ENCODE results near the gene CAD. TPM values are rescaled to one million over a fixed set of nuclear protein-coding genes. Genes with fewer than 3 reads are reported as not detected.
A peak's percentile ranks its signal among the peaks of the same experiment; 100 is the strongest.

Gene CAD
- polyA plus RNA-seq, 2 of the 4 experiments (the other 2 are of a cell fraction) = 50.5 to 69.3 TPM

DNA sequence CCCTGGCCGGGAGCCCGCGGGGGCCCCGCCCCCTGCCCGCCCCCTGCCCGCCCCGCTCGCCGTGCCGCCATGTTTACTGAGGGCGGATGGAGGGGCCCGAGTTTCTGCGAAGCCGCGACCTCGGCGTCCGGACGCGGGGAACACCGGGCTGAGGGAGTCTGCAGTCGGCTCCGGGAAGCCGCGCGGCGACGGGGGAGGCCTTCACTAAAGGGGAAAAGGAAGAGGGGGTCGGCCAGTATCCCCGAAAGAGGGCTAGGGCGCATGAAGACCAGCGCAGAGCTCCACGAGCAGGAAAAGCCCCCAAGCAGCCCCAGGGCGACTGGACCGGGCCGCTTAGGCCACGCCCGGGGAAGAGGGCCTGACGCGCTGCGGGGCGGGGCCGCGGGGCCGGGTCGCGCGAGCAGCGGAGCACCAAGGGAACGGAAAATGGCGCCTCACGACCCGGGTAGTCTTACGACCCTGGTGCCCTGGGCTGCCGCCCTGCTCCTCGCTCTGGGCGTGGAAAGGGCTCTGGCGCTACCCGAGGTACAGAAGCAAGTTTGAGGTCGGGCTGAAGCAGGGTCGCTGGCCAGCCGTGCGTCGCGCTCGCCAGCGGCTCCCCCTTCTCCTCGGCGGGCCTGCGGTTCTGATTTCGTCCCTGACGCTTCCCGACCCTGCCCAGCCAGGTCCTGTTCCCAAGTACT, 5.1 kb upstream of the CAD start, which contains the start of the genes ATRAID and SLC5A6:
Gene ATRAID (plus strand): TSS at position 99 of the 683 bp plus-strand sequence. CDS start 328 bp downstream, at position 427.
Gene SLC5A6 (minus strand): TSS at position 326 of the 683 bp plus-strand sequence. CDS start 4,618 bp downstream, outside the sequence.
- Histone ChIP-seq H3K9me3 (no peaks in the 10 kb centered on the region), H3K4me3 (peak within 1 kb of the TSS; percentile 81), H3K4me2 (peak within 1 kb of the TSS; percentile 86), H3K4me1 (peaks cover 15% of the 10 kb centered on the region), H3K27ac (peak within 1 kb of the TSS; percentile 93 to 94)
- peak; percentile 94 to 97 for DNase-seq (ENCODE audit: low read depth in 1 of 2, low spot score in 1 of 2)
- ChIA-PET POLR2A (interaction anchor here (0.6 to 1.4 kb wide), 12 partner anchors 8 to 1231 kb away, joined by 3 to 6 read pairs (median 3); partner anchors contain the start of genes GTF3C2, PREB and ZNF513), CTCF (interaction anchor here (1.0 to 2.4 kb wide), 5 partner anchors 29 to 115 kb away, joined by 3 to 9 read pairs (median 4); no protein-coding TSS in a partner anchor)
- FAIRE-seq = no peak
- ATAC-seq = peak; percentile 88 to 93
- WGBS (ENCODE audit: missing lambda C conversion rate) = 1% methylated on average over 42 of the region's 73 CpGs
- TF ChIP-seq FOXS1 (CRISPR knock-in tag; IDR thresholded peaks at IDR 0.05) (no peak), ZSCAN20 (CRISPR knock-in tag; IDR thresholded peaks at IDR 0.05) (no peak), TP53 (CRISPR knock-in tag; IDR thresholded peaks at IDR 0.05) (0 out of 2 replicates have a peak, but pooled peaks have one; percentile 30), HOXA7 (CRISPR knock-in tag; IDR thresholded peaks at IDR 0.05) (no peak), KDM1A (IDR thresholded peaks at IDR 0.05; ENCODE audit: low read depth) (no peak), HOXB5 (CRISPR knock-in tag; IDR thresholded peaks at IDR 0.05) (no peak), JUNB (IDR thresholded peaks at IDR 0.05) (no peak), KDM5A (IDR thresholded peaks at IDR 0.05) (peak; percentile 77), RAD21 (conservative IDR thresholded peaks at IDR 0.05 in 1 of 2, IDR thresholded peaks at IDR 0.05 in 1 of 2) (no peak), EHMT2 (IDR thresholded peaks at IDR 0.05; ENCODE audit: low read depth) (no peak), EHF (CRISPR knock-in tag; IDR thresholded peaks at IDR 0.05) (no peak), HDAC2 (IDR thresholded peaks at IDR 0.05) (no peak), PHF8 (IDR thresholded peaks at IDR 0.05; ENCODE audit: borderline replicate concordance, low read depth) (peak; percentile 98), FOSL2 (IDR thresholded peaks at IDR 0.05) (no peak), FOSL2 (CRISPR knock-in tag; IDR thresholded peaks at IDR 0.05) (no peak), CHD4 (IDR thresholded peaks at IDR 0.05; ENCODE audit: borderline replicate concordance) (no peak), ZC3H11A (IDR thresholded peaks at IDR 0.05) (no peak), HEYL (CRISPR knock-in tag; IDR thresholded peaks at IDR 0.05) (no peak), PBX3 (IDR thresholded peaks at IDR 0.05) (no peak), POLR2AphosphoS2 (conservative IDR thresholded peaks at IDR 0.05; ENCODE audit: low read length) (no peak), SMC3 (IDR thresholded peaks at IDR 0.05) (no peak), RFX5 (IDR thresholded peaks at IDR 0.05) (peak; percentile 35; the same call in 1 of the 2 replicates), RNF2 (IDR thresholded peaks at IDR 0.05; ENCODE audit: borderline replicate concordance, low read depth) (no peak), TFCP2L1 (CRISPR knock-in tag; IDR thresholded peaks at IDR 0.05) (peak; percentile 88; the same call in 1 of the 2 replicates), MYC (IDR thresholded peaks at IDR 0.05; ENCODE audit: borderline replicate concordance, low read length) (peak; percentile 88; the same call in 1 of the 2 replicates)
- TF ChIP-seq, protein P1, sequence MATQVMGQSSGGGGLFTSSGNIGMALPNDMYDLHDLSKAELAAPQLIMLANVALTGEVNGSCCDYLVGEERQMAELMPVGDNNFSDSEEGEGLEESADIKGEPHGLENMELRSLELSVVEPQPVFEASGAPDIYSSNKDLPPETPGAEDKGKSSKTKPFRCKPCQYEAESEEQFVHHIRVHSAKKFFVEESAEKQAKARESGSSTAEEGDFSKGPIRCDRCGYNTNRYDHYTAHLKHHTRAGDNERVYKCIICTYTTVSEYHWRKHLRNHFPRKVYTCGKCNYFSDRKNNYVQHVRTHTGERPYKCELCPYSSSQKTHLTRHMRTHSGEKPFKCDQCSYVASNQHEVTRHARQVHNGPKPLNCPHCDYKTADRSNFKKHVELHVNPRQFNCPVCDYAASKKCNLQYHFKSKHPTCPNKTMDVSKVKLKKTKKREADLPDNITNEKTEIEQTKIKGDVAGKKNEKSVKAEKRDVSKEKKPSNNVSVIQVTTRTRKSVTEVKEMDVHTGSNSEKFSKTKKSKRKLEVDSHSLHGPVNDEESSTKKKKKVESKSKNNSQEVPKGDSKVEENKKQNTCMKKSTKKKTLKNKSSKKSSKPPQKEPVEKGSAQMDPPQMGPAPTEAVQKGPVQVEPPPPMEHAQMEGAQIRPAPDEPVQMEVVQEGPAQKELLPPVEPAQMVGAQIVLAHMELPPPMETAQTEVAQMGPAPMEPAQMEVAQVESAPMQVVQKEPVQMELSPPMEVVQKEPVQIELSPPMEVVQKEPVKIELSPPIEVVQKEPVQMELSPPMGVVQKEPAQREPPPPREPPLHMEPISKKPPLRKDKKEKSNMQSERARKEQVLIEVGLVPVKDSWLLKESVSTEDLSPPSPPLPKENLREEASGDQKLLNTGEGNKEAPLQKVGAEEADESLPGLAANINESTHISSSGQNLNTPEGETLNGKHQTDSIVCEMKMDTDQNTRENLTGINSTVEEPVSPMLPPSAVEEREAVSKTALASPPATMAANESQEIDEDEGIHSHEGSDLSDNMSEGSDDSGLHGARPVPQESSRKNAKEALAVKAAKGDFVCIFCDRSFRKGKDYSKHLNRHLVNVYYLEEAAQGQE (IDR thresholded peaks at IDR 0.05) = peak; percentile 66
- TF ChIP-seq, protein P2, sequence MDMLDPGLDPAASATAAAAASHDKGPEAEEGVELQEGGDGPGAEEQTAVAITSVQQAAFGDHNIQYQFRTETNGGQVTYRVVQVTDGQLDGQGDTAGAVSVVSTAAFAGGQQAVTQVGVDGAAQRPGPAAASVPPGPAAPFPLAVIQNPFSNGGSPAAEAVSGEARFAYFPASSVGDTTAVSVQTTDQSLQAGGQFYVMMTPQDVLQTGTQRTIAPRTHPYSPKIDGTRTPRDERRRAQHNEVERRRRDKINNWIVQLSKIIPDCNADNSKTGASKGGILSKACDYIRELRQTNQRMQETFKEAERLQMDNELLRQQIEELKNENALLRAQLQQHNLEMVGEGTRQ (IDR thresholded peaks at IDR 0.05) = no peak
- TF ChIP-seq, protein P3, sequence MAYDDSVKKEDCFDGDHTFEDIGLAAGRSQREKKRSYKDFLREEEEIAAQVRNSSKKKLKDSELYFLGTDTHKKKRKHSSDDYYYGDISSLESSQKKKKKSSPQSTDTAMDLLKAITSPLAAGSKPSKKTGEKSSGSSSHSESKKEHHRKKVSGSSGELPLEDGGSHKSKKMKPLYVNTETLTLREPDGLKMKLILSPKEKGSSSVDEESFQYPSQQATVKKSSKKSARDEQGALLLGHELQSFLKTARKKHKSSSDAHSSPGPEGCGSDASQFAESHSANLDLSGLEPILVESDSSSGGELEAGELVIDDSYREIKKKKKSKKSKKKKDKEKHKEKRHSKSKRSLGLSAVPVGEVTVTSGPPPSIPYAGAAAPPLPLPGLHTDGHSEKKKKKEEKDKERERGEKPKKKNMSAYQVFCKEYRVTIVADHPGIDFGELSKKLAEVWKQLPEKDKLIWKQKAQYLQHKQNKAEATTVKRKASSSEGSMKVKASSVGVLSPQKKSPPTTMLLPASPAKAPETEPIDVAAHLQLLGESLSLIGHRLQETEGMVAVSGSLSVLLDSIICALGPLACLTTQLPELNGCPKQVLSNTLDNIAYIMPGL (CRISPR knock-in tag; IDR thresholded peaks at IDR 0.05; ENCODE audit: borderline replicate concordance) = no peak; the same call in 1 of the 2 replicates
- TF ChIP-seq, protein P4, sequence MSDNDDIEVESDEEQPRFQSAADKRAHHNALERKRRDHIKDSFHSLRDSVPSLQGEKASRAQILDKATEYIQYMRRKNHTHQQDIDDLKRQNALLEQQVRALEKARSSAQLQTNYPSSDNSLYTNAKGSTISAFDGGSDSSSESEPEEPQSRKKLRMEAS (IDR thresholded peaks at IDR 0.05) = peak; percentile 64
- TF ChIP-seq, protein P5, sequence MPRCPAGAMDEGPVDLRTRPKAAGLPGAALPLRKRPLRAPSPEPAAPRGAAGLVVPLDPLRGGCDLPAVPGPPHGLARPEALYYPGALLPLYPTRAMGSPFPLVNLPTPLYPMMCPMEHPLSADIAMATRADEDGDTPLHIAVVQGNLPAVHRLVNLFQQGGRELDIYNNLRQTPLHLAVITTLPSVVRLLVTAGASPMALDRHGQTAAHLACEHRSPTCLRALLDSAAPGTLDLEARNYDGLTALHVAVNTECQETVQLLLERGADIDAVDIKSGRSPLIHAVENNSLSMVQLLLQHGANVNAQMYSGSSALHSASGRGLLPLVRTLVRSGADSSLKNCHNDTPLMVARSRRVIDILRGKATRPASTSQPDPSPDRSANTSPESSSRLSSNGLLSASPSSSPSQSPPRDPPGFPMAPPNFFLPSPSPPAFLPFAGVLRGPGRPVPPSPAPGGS (IDR thresholded peaks at IDR 0.05) = peak; percentile 89

Measured in A549 (cell line).